GM10847 (cell line): ENCODE measurements around the gene CCDC83.

Experiments used
- POLR2A ChIP-seq: IDR thresholded peaks from 2 replicates; pipeline ENCODE4 v1.6.1; 2011; ENCODE audit not compliant: insufficient read length; ENCODE audit errors: extremely low read depth

CCDC83 gene

GRCh38 chr11:85912414-85912813 is 57.2 kb downstream of the CCDC83 start:
- TF ChIP-seq POLR2A: no peak

- TF ChIP-seq POLR2A: no peak
Measured at GRCh38 chr11:85913513-85913912, 58.3 kb downstream of the CCDC83 start.

- no peak for TF ChIP-seq POLR2A
Measured at GRCh38 chr11:85914425-85914824, 59.2 kb downstream of the CCDC83 start.

GRCh38 chr11:85918910-85919794 is 64.0 kb downstream of the CCDC83 start:
- no peak for TF ChIP-seq POLR2A

- no peak for TF ChIP-seq POLR2A
Measured at GRCh38 chr11:85922367-85922766, 67.2 kb downstream of the CCDC83 start.

- TF ChIP-seq POLR2A: no peak
Measured at GRCh38 chr11:85923455-85923854, 68.3 kb downstream of the CCDC83 start.

GRCh38 chr11:85930879-85931366 is 75.7 kb downstream of the CCDC83 start:
- TF ChIP-seq POLR2A: no peak

- TF ChIP-seq POLR2A: no peak
Measured at GRCh38 chr11:85934596-85935169, 79.5 kb downstream of the CCDC83 start.

GRCh38 chr11:85935751-85936150 is 80.6 kb downstream of the CCDC83 start:
- no peak for TF ChIP-seq POLR2A

- TF ChIP-seq POLR2A: no peak
Measured at GRCh38 chr11:85937835-85938234, 82.7 kb downstream of the CCDC83 start.

- no peak for TF ChIP-seq POLR2A
Measured at GRCh38 chr11:85939099-85940015, 84.2 kb downstream of the CCDC83 start.

- no peak for TF ChIP-seq POLR2A
Measured at GRCh38 chr11:85941380-85941973, 86.3 kb downstream of the CCDC83 start.

- no peak for TF ChIP-seq POLR2A
Measured at GRCh38 chr11:85945296-85945695, 90.1 kb downstream of the CCDC83 start.

- TF ChIP-seq POLR2A: no peak
Measured at GRCh38 chr11:85945788-85946187, 90.6 kb downstream of the CCDC83 start.

- TF ChIP-seq POLR2A: no peak
Measured at GRCh38 chr11:85946221-85946620, 91.0 kb downstream of the CCDC83 start.
